Endothelial cell of umbilical vein (primary cell): ENCODE measurements around the gene CFAP100. TPM values are rescaled to one million over a fixed set of nuclear protein-coding genes. Genes with fewer than 3 reads are reported as not detected.

Experiments
- BruUV-seq: library from RNA; stranded (reverse); fragments of 400-500 nt; replicated peaks from 2 replicates; lab custom pipeline; 2021; lab: Mats Ljungman, UMichigan
- CTCF ChIA-PET: fragments of 300-600, 350-600 bp; sonication (Branson Sonifier 250); formaldehyde crosslinking; loops from one replicate; lab custom pipeline; 2021; ENCODE audit warnings: antibody characterized with exemption, inconsistent platforms; lab: Charles Lee
- POLR2A ChIA-PET: fragments of 300-600, 350-600 bp; sonication (Branson Sonifier 250); formaldehyde crosslinking; loops from one replicate; lab custom pipeline; 2021; ENCODE audit warnings: antibody characterized with exemption, inconsistent platforms; lab: Charles Lee
- DNase-seq: peaks from one replicate; pipeline ENCODE4 v3.0.0-alpha.2; 2011; ENCODE audit warnings: low read depth, low spot score
- FAIRE-seq: peaks from 2 replicates; lab custom pipeline; 2011; peaks lifted over from hg19 to GRCh38; lab: Jason Lieb, UNC
- H2AFZ ChIP-seq: 2 replicates; pipeline ENCODE4 v1.6.0; 2012; ENCODE audit warnings: low read depth, low read length, control low read depth, inconsistent platforms
- H3K27ac ChIP-seq: 2 replicates; pipeline ENCODE4 v1.5.1; 2011; ENCODE audit warnings: low read depth, mild to moderate bottlenecking, control low read depth, low read length, moderate library complexity; ENCODE audit not compliant: insufficient read depth
- H3K27me3 ChIP-seq, 2 experiments: 2 replicates each; pipeline versions ENCODE4 v1.6.0 to v1.6.1; 2011; ENCODE audit warnings: low read length in 2 of 2, mixed read lengths in 1 of 2; ENCODE audit not compliant: control insufficient read depth in 2 of 2, insufficient read depth in 2 of 2
- H3K36me3 ChIP-seq, 2 experiments: 2 replicates in 1 of 2; 3 replicates in 1 of 2; pipeline ENCODE4 v1.5.1; 2011; ENCODE audit warnings: low read length in 2 of 2, mild to moderate bottlenecking in 1 of 2, moderate library complexity in 1 of 2; ENCODE audit not compliant: control insufficient read depth in 2 of 2, insufficient read depth in 2 of 2; ENCODE audit errors: extremely low read depth in 1 of 2
- H3K4me1 ChIP-seq: 3 replicates; pipeline ENCODE4 v1.5.1; 2011; ENCODE audit warnings: mild to moderate bottlenecking, low read length; ENCODE audit not compliant: control insufficient read depth, insufficient read depth; ENCODE audit errors: extremely low read depth
- H3K4me2 ChIP-seq: 2 replicates; pipeline ENCODE4 v1.6.1; 2011; ENCODE audit warnings: low read length, control low read depth, mixed read lengths; ENCODE audit not compliant: insufficient read depth
- H3K4me3 ChIP-seq, 3 experiments: fragments of 200-600 bp in 1 of 3; sonication (generic), shearing (Covaris generic) in 1 of 3; replicated peaks in 1 of 3; 2 replicates each; pipeline ENCODE4 v1.5.1; 2011 to 2016; ENCODE audit warnings: control low read depth in 3 of 3, low read length in 3 of 3, mild to moderate bottlenecking in 2 of 3, inconsistent platforms in 1 of 3, low read depth in 1 of 3, moderate library complexity in 1 of 3; ENCODE audit not compliant: insufficient read depth in 1 of 3
- H3K79me2 ChIP-seq: 2 replicates; pipeline ENCODE4 v1.6.0; 2012; ENCODE audit warnings: low read length, inconsistent platforms; ENCODE audit not compliant: control insufficient read depth, insufficient read depth
- H3K9ac ChIP-seq: replicated peaks from 2 replicates; pipeline ENCODE3; 2011; ENCODE audit warnings: low read length, control low read depth; ENCODE audit not compliant: insufficient read depth; ENCODE audit errors: extremely low read depth
- H3K9me1 ChIP-seq: replicated peaks from 3 replicates; pipeline ENCODE4 v1.6.0; 2011; ENCODE audit warnings: mild to moderate bottlenecking, low read length; ENCODE audit not compliant: control insufficient read depth, insufficient read depth; ENCODE audit errors: extremely low read depth
- H3K9me3 ChIP-seq: replicated peaks from 2 replicates; pipeline ENCODE4 v1.5.1; 2012; ENCODE audit warnings: low read length, inconsistent platforms; ENCODE audit not compliant: control insufficient read depth, insufficient read depth
- H4K20me1 ChIP-seq: replicated peaks from 2 replicates; pipeline ENCODE3; 2011; ENCODE audit warnings: mild to moderate bottlenecking, low read length; ENCODE audit not compliant: control insufficient read depth, insufficient read depth; ENCODE audit errors: extremely low read depth
- CTCF ChIP-seq, 2 donors: IDR thresholded peaks; 1 replicate in 1 of 2; 2 replicates in 1 of 2; pipeline ENCODE4 v1.5.1; 2011; ENCODE audit warnings: low read length in 2 of 2, mild to moderate bottlenecking in 2 of 2, moderate library complexity in 2 of 2, control low read depth in 1 of 2, inconsistent platforms in 1 of 2, low read depth in 1 of 2; ENCODE audit not compliant: insufficient read depth in 1 of 2; ENCODE audit errors: extremely low read depth in 1 of 2
- EZH2 ChIP-seq: IDR thresholded peaks from 2 replicates; pipeline ENCODE4 v1.6.1; 2012; ENCODE audit warnings: borderline replicate concordance, low read depth, mild to moderate bottlenecking, moderate library complexity, low read length, inconsistent platforms; ENCODE audit not compliant: severe bottlenecking
- FOS ChIP-seq: IDR thresholded peaks from 2 replicates; pipeline ENCODE4 v1.6.1; 2011; ENCODE audit warnings: mild to moderate bottlenecking, low read length, moderate library complexity, borderline replicate concordance; ENCODE audit not compliant: insufficient read depth
- GATA2 ChIP-seq: IDR thresholded peaks from 2 replicates; pipeline ENCODE4 v1.7.0; 2011; ENCODE audit warnings: low read depth, mild to moderate bottlenecking, moderate library complexity, mixed read lengths, low read length; ENCODE audit not compliant: insufficient read length, insufficient read depth
- JUN ChIP-seq: IDR thresholded peaks from 2 replicates; pipeline ENCODE4 v1.6.1; 2011; ENCODE audit warnings: borderline replicate concordance, low read depth; ENCODE audit not compliant: insufficient read length, insufficient read depth
- MAX ChIP-seq: IDR thresholded peaks from 2 replicates; pipeline ENCODE4 v1.6.1; 2011; ENCODE audit not compliant: insufficient read depth, insufficient read length
- MYC ChIP-seq: IDR thresholded peaks from one replicate; pipeline ENCODE4 v1.6.1; 2011; ENCODE audit warnings: mild to moderate bottlenecking, low read depth, low read length
- POLR2A ChIP-seq: IDR thresholded peaks from 2 replicates; pipeline ENCODE4 v1.6.1; 2012; ENCODE audit warnings: low read depth, mild to moderate bottlenecking, control low read depth, low read length
- POLR2AphosphoS5 ChIP-seq: IDR thresholded peaks from 2 replicates; pipeline ENCODE4 v1.6.1; 2012; ENCODE audit warnings: low read depth, mild to moderate bottlenecking, control low read depth, low read length, moderate library complexity; ENCODE audit not compliant: insufficient read depth
- dilution Hi-C: fragments of 300-500 bp; cut with MboI; formaldehyde crosslinking; loops from one replicate; pipeline ENCODE4 v1.15.0; 2019; ENCODE audit warnings: low sequenced_read_pairs; ENCODE audit not compliant: extremely low pct_ligation_motif_present
- intact Hi-C: fragments of 100-400 bp; cut with micrococcal nuclease; formaldehyde crosslinking; loops from one replicate; pipeline ENCODE4 v1.10.0; 2022
- polyA plus RNA-seq, 4 experiments: library from polyadenylated mRNA; depleted of rRNA in 3 of 4; stranded (reverse) in 3 of 4; unstranded in 1 of 4; fragments of >200 nt; gene quantifications; 2 replicates each; pipeline versions ENCODE4 v1.2.1 to v1.2.3, GENCODE V29; 2011 to 2012; ENCODE audit warnings: missing spikeins in 1 of 4
- total RNA-seq: library from RNA; stranded (reverse); gene quantifications from 2 replicates; pipeline ENCODE4 v1.2.3, GENCODE V29; 2021

CFAP100 gene
- total and polyA plus RNA-seq, 2 donors (not counting 3 experiments of a cell fraction or from before 2014, with no cell fraction given) = not detected

GRCh38 chr3:126480206-126480605, 85.5 kb downstream of the CFAP100 start:
- DNase-seq (no peak), FAIRE-seq (no peak)
- no peak overlapping the region for H2AFZ ChIP-seq
- no peaks in the 10 kb centered on the region for H3K27me3 ChIP-seq
- H3K9ac ChIP-seq = no peak overlapping the region
- intact Hi-C loops (no loop called here), dilution Hi-C loops (no loop called here)
- H3K9me1 ChIP-seq = no peaks in the 10 kb centered on the region
- no TSS peak for BruUV-seq
- ChIA-PET CTCF (interaction anchor here (1.2 kb wide), 1 partner anchor 1095 kb away, joined by 3 read pairs; no protein-coding TSS in a partner anchor), POLR2A (no interaction called here)
- no peak for TF ChIP-seq CTCF (IDR thresholded peaks at IDR 0.05; ENCODE audit: extremely low read depth in 1 of 2, insufficient read depth in 1 of 2, low read depth in 1 of 2, low read length in 2 of 2)
- no peak for TF ChIP-seq MAX
- TF ChIP-seq GATA2 = no peak
- TF ChIP-seq POLR2A = no peak
- no peak for TF ChIP-seq EZH2
- no peak for TF ChIP-seq FOS
- TF ChIP-seq POLR2AphosphoS5 = no peak
- no peak for TF ChIP-seq MYC
- no peak for TF ChIP-seq JUN
- H3K27ac ChIP-seq = no peak overlapping the region
- H3K4me3 ChIP-seq = no peak overlapping the region
- peaks cover 6% of the 10 kb centered on the region for H3K4me1 ChIP-seq
- H3K9me3 ChIP-seq = no peaks in the 10 kb centered on the region
- H3K4me2 ChIP-seq = no peak overlapping the region
- no peaks in the 10 kb centered on the region for H3K79me2 ChIP-seq
- H3K36me3 ChIP-seq = no peaks in the 10 kb centered on the region
- no peaks in the 10 kb centered on the region for H4K20me1 ChIP-seq
